NCI-H1436 (cell line): ENCODE measurements around the gene APOBR.
"Not testable (repeated sequence)": the region's sequence is repeated elsewhere in the genome, so short reads cannot be mapped to it uniquely, and the experiment has no call there.

Experiments
- DNase-seq: peaks from one replicate; lab custom pipeline; 2025; lab: John Stamatoyannopoulos, UW

APOBR gene

GRCh38 chr16:28497861-28498599 lies 3.6 kb downstream of the APOBR start:
- DNase-seq: no peak

- DNase-seq: no peak
Measured at GRCh38 chr16:28498666-28499381, 4.4 kb downstream of the APOBR start.

DNA sequence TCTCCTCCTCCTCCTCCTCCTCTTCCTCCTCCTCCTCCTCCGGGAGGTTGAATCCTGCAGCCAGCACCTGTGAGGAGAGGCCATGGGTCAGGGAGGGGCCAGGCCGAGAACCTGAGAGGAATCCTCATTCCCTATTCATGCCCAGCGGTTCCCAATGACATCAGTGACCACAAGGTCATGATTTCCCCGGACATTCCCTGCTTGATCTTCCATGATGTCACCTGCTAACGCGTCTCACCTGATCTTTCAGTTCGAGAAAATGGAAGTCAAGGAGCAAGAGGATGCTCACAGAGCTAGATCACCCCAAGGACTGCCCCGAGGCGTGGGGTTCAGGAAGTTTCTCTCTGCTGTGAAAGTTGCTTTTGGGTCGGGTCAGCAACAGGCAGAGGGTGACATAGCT lies 5.4 kb downstream of the APOBR start:
- no peak for DNase-seq

- not testable (repeated sequence) for DNase-seq
Measured at GRCh38 chr16:28500476-28501180, 6.2 kb downstream of the APOBR start.

DNA sequence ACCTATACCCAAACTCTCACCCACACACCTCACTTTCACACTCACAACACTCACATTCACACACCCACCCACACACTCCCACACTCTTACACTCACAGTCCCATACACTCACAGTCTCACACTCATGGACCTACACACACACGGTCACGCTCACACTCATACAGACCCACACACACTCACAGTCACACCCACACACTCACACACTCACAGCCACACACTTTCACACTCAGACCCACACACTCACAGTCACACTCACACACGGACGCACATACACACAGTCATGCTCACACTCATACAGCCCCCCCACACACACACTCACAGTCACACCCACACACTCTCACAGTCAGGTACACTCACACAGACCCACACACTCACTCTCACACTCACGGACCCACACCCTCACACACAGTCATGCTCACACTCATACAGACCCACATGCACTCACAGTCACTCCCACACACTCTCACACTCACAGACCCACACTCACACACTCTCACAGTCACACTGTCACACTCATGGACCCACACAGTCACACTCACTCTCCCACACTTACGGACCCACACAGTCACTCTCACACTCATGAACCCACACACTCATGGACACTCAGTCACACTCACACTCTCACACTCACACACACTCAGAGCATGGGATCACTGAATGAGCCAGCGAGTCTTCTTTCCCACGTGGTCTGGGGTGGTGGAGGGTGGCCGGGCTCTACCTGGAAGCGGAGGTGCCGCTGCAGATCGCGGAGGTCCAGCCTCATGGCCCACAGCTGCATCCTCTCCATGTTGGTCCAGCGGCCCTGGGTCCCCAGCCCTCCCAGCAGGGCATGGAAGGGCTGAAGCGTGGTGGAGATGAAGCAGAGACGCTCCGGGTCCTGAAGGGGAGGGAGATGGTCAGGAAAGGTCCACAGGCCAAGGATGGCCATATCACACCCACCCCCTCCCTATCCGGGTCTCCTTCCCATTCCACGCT lies 7.1 kb downstream of the APOBR start:
- DNase-seq: no peak

GRCh38 chr16:28502290-28502689 lies 7.8 kb downstream of the APOBR start:
- no peak for DNase-seq

DNA sequence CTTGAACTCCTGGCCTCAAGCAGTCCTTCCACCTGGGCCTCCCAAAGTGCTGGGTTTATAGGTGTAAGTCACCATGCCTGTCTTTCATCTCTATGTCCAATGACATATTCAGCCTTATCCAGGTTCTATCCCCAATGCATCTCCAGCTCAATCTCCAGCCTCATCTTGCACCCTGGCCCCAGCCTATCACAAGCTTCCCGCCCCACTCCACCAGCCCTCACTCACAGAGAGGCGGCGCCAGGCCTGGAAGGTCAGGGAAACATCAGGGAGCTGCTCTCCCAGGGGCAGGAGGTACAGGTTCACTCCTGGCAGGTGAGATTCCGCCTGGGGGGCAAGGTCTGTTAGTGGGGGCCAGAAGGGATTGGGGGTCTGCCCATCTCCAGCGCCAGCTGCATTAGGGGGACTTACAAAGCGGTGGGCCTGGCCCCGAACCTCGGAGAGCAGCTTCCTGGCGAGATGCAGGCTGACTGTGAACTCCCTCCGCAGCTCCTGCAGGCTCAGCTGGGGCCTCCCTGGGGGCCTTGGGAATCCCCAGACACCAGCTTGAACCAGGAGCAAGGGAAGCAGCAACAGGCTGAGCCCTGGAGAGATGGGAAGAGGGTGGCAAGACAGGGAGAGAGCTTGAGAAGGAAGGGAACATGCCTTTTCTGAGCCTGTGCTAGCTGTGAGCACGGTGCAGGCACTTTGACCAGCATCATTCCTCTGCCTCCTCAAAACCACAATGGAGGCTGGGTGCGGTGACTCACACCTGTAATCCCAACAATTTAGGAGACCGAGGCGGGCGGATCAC lies 9.2 kb downstream of the APOBR start:
- no peak for DNase-seq

GRCh38 chr16:28504707-28505404 lies 10.4 kb downstream of the APOBR start:
- no peak for DNase-seq

GRCh38 chr16:28505489-28506137 lies 11.2 kb downstream of the APOBR start:
- no peak for DNase-seq

DNA sequence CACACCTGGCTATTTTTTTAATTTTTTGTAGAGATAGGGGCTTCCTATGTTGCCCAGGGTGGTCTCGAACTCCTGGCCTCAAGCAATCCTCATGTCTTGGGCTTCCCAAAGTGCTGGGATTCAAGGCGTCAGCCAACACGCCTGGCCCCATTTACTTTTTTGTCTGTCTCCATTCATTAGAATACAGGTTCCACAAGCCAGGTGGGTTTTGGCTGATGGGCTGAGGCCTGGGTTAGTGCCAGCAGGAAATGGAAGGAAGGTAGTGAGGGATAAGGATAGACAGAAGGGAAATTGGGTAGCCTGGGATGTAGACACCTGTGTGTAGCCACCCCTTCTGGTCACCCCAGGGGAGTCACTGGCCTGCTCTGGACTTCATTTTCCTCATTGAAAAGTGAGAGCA lies 16.6 kb downstream of the APOBR start:
- no peak for DNase-seq

DNA sequence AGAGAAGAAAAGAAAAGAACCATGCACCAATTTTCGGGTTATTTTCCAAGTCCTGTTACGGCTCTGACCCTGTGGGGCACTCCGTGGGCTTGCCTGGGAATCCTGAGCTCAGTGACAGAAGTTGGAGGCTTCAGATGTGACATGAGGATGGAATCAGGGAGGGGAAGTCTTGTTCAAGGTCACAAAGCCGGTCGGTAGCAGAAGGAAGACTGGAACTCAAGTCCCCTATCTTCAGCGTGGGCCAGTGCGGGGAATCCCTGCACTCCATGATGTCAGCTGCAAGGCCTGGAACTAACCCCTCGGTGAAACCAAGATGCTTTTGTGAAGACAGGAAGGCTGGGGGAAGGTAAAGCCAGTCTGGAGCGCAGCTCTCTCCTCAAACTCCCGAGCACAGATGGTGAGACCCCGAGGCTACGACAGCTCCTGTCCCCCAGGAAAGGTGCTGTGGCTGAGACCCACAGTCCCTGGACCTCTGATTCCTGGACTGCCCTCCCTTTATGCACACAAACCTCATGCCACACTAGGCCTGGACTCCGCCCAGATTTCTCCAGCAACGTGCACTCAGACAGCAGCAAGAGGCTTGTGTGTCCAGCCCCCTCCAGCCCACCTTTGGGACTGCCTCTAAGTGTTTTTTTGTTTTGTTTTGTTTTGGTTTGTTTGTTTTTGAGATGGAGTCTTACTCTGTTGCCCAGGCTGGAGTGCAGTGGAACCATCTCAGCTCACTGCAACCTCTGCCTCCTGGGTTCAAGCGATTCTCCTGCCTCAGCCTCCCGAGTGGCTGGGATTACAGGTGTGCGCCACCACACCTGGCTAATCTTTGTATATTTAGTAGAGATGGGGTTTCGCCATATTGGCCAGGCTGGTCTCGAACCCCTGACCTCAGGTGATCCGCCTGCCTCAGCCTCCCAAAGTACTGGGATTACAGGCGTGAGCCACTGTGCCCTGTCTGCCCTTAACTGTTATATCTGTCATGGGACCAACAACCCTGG lies 17.7 kb downstream of the APOBR start:
- no peak for DNase-seq

DNA sequence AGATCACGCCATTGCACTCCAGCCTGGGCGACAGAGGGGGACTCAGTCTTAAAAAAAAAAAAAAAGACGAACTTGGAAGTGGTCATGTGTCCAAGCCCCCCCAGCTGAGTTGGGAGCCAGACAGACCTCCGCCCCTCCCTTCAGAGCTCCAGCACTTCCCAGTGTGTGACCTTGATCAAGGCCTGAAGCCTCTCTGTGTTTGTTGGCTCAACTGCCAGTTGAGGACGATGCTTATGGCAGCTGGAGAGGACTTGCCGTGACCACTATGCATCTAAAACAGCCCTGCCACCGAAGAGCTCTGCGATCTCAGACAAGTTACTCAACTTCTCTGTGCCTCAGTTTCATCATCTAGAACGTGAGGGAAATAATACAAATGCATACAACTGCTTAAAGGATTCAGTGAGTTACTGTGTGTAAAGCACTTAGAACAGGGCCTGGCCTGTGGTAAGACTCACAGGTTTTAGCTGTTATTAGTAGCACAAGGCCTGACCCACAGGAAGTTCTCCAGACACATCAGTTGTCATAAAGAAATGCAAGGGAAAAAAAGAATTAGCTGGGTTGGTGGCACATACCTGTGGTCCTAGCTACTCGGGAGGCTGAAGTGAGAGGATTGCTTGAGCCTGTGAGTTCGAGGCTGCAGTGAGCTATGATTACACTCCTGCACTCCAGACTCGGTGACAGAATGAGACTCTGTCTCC lies 19.2 kb downstream of the APOBR start:
- no peak for DNase-seq

DNA sequence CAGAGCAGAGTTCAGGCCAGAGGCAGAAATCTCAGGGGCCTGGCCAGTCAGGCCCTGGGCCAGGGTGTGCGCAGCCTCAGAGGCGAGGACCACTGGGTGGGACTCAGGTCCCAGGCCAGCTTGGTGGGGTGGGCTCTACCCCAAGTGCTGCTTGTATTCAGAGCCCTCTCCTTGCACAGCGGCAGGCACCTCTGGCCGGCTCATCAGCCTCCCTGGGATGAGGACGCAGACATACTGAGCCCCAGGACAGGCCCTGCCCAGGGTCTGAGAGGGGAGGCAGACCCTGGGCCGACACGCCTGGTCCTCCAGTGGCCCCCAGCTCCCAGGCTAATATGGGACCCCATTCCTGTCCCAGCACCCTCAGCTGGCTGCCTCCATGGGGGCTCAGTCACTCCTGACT lies 19.8 kb downstream of the APOBR start:
- no peak for DNase-seq

DNA sequence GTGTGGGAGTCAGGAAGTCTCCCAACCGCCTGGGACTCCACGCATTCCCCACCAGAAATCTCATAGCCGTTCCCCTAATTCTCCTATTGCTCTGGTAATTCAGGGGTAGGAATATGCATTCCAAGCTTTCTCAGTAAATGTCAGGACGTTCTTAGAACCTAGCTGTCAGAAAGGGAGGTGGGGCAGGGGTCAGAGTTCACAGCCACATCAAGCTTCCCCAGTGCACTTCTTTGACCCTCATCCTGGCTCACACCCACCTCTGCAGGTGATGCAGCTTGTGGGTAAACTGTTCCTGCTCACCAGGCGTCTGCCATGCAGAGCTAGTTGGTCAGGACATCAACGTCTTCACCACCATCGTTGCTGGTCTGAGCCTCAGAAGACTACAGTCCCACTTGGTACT lies 26.2 kb downstream of the APOBR start:
- DNase-seq: no peak

GRCh38 chr16:28521436-28521835 lies 27.0 kb downstream of the APOBR start:
- DNase-seq: no peak

- DNase-seq: no peak
Measured at GRCh38 chr16:28522792-28523191, 28.3 kb downstream of the APOBR start.

DNA sequence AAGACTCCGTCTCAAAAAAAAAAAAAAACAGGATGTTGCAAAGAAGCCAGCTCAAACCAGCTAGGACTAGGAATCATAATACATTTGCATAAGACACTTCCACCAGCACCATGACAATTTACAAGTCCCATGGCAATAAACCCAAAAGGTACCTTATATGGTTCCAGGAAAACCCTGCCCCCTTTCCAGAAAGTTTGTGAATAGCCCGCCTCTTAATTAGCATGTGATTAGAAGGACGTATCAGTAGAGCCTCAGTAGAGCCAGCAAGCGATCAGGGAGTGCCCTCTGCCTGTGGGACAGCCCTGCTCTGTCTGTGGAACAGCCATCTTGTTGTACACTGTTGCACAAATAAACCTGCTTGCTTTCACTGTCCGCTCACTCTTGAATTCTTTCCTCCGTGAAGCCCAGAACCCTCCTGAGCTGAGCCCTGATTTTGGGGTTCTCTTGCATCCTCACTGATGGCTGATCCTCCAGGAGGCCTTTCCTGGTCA lies 30.3 kb downstream of the APOBR start:
- no peak for DNase-seq
